Fibroblast of villous mesenchyme (primary cell): ENCODE measurements around the gene OPRM1. TPM values are rescaled to one million over a fixed set of nuclear protein-coding genes. Genes with fewer than 3 reads are reported as not detected.

Source experiments
- DNase-seq: peaks from one replicate; pipeline ENCODE4 v3.0.0-alpha.2; 2010; ENCODE audit warnings: low read depth
- H3K4me3 ChIP-seq: 2 replicates; pipeline ENCODE4 v1.5.1; 2011; ENCODE audit warnings: low read depth, mild to moderate bottlenecking, low read length
- total RNA-seq: library from RNA; depleted of rRNA; stranded (reverse); fragments of >200 nt; gene quantifications from 2 replicates; pipeline ENCODE4 v1.2.3, GENCODE V29; 2012
- TF ChIP-seq, protein P1 (sequence below): IDR thresholded peaks from 2 replicates; pipeline ENCODE4 v1.5.1; 2012; ENCODE audit warnings: low read depth, mild to moderate bottlenecking, low read length; ENCODE audit not compliant: insufficient read depth

OPRM1 gene
- total RNA-seq, 1 donor = not detected

GRCh38 chr6:154096834-154097233 is 57.8 kb downstream of the OPRM1 start:
- no peak for DNase-seq
- no peak overlapping the region for H3K4me3 ChIP-seq
- TF ChIP-seq, protein P1, sequence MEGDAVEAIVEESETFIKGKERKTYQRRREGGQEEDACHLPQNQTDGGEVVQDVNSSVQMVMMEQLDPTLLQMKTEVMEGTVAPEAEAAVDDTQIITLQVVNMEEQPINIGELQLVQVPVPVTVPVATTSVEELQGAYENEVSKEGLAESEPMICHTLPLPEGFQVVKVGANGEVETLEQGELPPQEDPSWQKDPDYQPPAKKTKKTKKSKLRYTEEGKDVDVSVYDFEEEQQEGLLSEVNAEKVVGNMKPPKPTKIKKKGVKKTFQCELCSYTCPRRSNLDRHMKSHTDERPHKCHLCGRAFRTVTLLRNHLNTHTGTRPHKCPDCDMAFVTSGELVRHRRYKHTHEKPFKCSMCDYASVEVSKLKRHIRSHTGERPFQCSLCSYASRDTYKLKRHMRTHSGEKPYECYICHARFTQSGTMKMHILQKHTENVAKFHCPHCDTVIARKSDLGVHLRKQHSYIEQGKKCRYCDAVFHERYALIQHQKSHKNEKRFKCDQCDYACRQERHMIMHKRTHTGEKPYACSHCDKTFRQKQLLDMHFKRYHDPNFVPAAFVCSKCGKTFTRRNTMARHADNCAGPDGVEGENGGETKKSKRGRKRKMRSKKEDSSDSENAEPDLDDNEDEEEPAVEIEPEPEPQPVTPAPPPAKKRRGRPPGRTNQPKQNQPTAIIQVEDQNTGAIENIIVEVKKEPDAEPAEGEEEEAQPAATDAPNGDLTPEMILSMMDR = no peak

GRCh38 chr6:154099211-154099610 is 60.2 kb downstream of the OPRM1 start:
- no peak for DNase-seq
- no peak overlapping the region for H3K4me3 ChIP-seq
- TF ChIP-seq, protein P1 = no peak

DNA sequence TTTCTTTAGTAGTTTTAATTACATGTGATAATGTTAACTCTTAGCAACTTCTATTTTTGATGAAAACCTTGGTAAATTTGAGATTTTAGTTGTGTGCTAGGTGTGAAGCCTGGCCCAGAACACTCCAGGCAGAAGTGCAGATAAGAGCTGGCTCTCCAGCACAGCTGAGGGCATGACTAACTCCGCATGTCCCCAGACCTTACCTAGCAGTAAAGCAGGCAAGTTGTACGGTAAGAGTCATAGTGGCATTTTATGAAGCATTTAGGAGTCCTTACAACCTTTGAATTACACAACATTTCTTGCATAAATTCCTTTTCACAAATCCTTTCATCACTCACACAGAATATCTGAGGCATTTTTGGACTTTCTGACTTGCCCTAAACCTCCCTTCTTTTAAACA is 67.2 kb downstream of the OPRM1 start:
- H3K4me3 ChIP-seq = no peak overlapping the region
- TF ChIP-seq, protein P1 = no peak
- no peak for DNase-seq

GRCh38 chr6:154111025-154111424 is 72.0 kb downstream of the OPRM1 start:
- DNase-seq = no peak
- no peak overlapping the region for H3K4me3 ChIP-seq
- TF ChIP-seq, protein P1 = no peak

DNA sequence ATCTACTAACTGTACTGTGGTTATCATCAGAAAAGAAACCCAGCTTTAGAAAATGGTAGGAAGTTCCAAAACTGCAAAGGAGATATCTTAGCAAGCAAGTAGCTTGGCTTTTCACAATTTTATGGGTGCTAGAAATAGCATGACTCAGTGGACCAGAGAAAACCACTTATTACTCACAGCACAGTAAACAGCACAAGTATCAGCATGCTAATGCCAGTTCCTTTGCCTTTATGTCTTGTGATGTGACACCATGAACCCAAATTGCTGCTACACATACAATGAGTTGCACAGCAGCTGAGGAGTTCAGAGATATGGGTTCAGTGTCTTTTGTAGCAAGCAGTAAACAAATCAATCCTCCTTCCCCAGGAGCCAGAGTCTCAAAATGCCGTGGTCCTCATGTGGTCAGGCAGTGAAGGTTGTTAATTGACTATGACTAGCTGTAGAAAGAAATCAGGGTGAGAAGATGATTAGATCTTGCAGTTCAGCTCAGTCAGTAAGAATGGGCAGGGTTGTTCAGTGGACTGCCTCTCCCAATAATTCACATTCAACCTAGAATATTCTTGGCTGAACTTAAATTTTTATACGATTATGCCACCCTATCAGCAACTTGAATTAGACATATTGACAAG is 73.3 kb downstream of the OPRM1 start:
- no peak overlapping the region for H3K4me3 ChIP-seq
- TF ChIP-seq, protein P1 = no peak
- DNase-seq = peak; percentile 3

- TF ChIP-seq, protein P1 = no peak
- no peak for DNase-seq
- no peak overlapping the region for H3K4me3 ChIP-seq
Observed at GRCh38 chr6:154113392-154113791, 74.4 kb downstream of the OPRM1 start.

DNA sequence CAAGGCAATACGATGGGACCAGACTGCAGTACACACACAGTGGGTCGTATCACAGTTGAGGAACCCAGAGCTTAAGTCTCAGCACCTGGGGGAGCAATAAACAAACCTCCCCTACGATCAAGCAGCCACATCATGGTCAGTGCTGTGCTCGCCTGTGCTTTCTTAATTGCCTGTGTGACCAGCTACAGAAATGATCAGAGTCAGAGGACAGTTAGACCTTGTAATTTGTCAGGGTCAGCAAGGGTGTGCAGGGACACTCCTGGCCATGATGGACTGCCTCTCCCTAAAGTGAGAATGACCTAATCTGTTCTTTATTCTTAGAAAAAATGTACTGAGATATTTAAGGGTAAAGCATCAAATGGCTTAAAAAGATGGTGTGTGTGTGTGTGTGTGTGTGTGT is 78.4 kb downstream of the OPRM1 start:
- H3K4me3 ChIP-seq = no peak overlapping the region
- TF ChIP-seq, protein P1 = no peak
- no peak for DNase-seq
